Neural progenitor cell (in vitro differentiated cells): ENCODE results near the gene CEP83. TPM values are rescaled to one million over a fixed set of nuclear protein-coding genes. Genes with fewer than 3 reads are reported as not detected.

Experiments used
- DNase-seq: peaks from one replicate; pipeline ENCODE4 v3.0.0-alpha.2; 2016; ENCODE audit warnings: low spot score
- H2AFZ ChIP-seq: fragments of 200-600 bp; sonication (generic); replicated peaks from 2 replicates; pipeline ENCODE4 v1.6.1; 2016; ENCODE audit warnings: antibody characterized with exemption
- H3F3A ChIP-seq: fragments of 200-600 bp; sonication (generic); 2 replicates; pipeline ENCODE4 v1.6.1; 2016; ENCODE audit warnings: antibody characterized with exemption, low read depth
- H3K27ac ChIP-seq: fragments of 200-600 bp; sonication (generic); 2 replicates; pipeline ENCODE4 v1.5.1; 2016; ENCODE audit warnings: mild to moderate bottlenecking
- H3K27me3 ChIP-seq: fragments of 200-600 bp; sonication (generic); 2 replicates; pipeline ENCODE4 v1.6.1; 2016; ENCODE audit warnings: mild to moderate bottlenecking, moderate library complexity
- H3K36me3 ChIP-seq: fragments of 200-600 bp; sonication (generic); 2 replicates; pipeline ENCODE4 v1.5.1; 2016
- H3K4me1 ChIP-seq: fragments of 200-600 bp; sonication (generic); 2 replicates; pipeline ENCODE4 v1.6.1; 2016; ENCODE audit warnings: mixed run types
- H3K4me2 ChIP-seq: fragments of 200-600 bp; sonication (generic); 2 replicates; pipeline ENCODE4 v1.6.1; 2016
- H3K4me3 ChIP-seq: fragments of 200-600 bp; sonication (generic); 2 replicates; pipeline ENCODE4 v1.5.1; 2016
- H3K79me2 ChIP-seq: fragments of 200-600 bp; sonication (generic); 2 replicates; pipeline ENCODE4 v1.6.1; 2016; ENCODE audit warnings: low read depth
- H3K9ac ChIP-seq: fragments of 200-600 bp; sonication (generic); 2 replicates; pipeline ENCODE4 v1.6.1; 2016
- H3K9me3 ChIP-seq: fragments of 200-600 bp; sonication (generic); 2 replicates; pipeline ENCODE4 v1.5.1; 2016; ENCODE audit warnings: low read depth
- H4K20me1 ChIP-seq: fragments of 200-600 bp; sonication (generic); 2 replicates; pipeline ENCODE4 v1.6.1; 2016; ENCODE audit warnings: low read depth
- H3K27ac Mint-ChIP-seq: 3 replicates; pipeline ENCODE4 v1.8.0; 2021; ENCODE audit warnings: mixed read lengths
- H3K27me3 Mint-ChIP-seq: 2 replicates; pipeline ENCODE4 v1.8.0; 2022; ENCODE audit warnings: low read depth, mild to moderate bottlenecking, inconsistent platforms, moderate library complexity, mixed read lengths; ENCODE audit not compliant: insufficient read depth
- H3K36me3 Mint-ChIP-seq: 3 replicates; pipeline ENCODE4 v1.8.0; 2021; ENCODE audit warnings: mixed read lengths
- H3K4me1 Mint-ChIP-seq: 3 replicates; pipeline ENCODE4 v1.8.0; 2021; ENCODE audit warnings: mixed read lengths
- H3K4me3 Mint-ChIP-seq: 3 replicates; pipeline ENCODE4 v1.8.0; 2021; ENCODE audit warnings: mild to moderate bottlenecking, moderate library complexity, mixed read lengths
- H3K9me3 Mint-ChIP-seq: 3 replicates; pipeline ENCODE4 v1.8.0; 2020; ENCODE audit warnings: mixed read lengths
- CTCF ChIP-seq: fragments of 200-600 bp; sonication (generic); IDR thresholded peaks from 2 replicates; pipeline ENCODE4 v1.5.1; 2017; ENCODE audit warnings: antibody characterized with exemption, mild to moderate bottlenecking
- EZH2 ChIP-seq: fragments of 200-600 bp; sonication (generic); IDR thresholded peaks from 2 replicates; pipeline ENCODE4 v1.6.1; 2017; ENCODE audit warnings: antibody characterized with exemption, mild to moderate bottlenecking, moderate library complexity
- EZH2phosphoT487 ChIP-seq: fragments of 200-600 bp; sonication (generic); IDR thresholded peaks from 2 replicates; pipeline ENCODE4 v1.6.1; 2017; ENCODE audit warnings: antibody characterized with exemption
- total RNA-seq: library from RNA; depleted of rRNA; stranded (reverse); fragments of >200 nt; gene quantifications from 2 replicates; pipeline ENCODE4 v1.2.3, GENCODE V29; 2015; ENCODE audit warnings: low replicate concordance

Gene CEP83
- total RNA-seq, 1 donor from 2014 or later = 60.4 TPM

GRCh38 chr12:94340573-94340972, 119.1 kb downstream of the CEP83 start:
- Mint-ChIP-seq H3K4me3 (no peak overlapping the region), H3K9me3 (peaks cover 3% of the 10 kb centered on the region), H3K27me3 (no peaks in the 10 kb centered on the region), H3K36me3 (peaks cover 14% of the 10 kb centered on the region), H3K4me1 (peaks cover 11% of the 10 kb centered on the region), H3K27ac (no peak overlapping the region)
- no peaks in the 10 kb centered on the region for H4K20me1 ChIP-seq
- H3K9me3 ChIP-seq = no peaks in the 10 kb centered on the region
- H3K79me2 ChIP-seq = no peaks in the 10 kb centered on the region
- H3F3A ChIP-seq = no peaks in the 10 kb centered on the region
- no peaks in the 10 kb centered on the region for H3K4me1 ChIP-seq
- H3K27me3 ChIP-seq = no peaks in the 10 kb centered on the region
- no peak overlapping the region for H3K27ac ChIP-seq
- no peak for DNase-seq
- no peak overlapping the region for H3K9ac ChIP-seq
- TF ChIP-seq EZH2 (no peak), CTCF (no peak), EZH2phosphoT487 (no peak)
- no peak overlapping the region for H3K4me3 ChIP-seq
- no peak overlapping the region for H2AFZ ChIP-seq
- no peaks in the 10 kb centered on the region for H3K36me3 ChIP-seq
- no peak overlapping the region for H3K4me2 ChIP-seq

- Histone ChIP-seq H4K20me1 (no peaks in the 10 kb centered on the region), H3K79me2 (no peaks in the 10 kb centered on the region), H3K9me3 (no peaks in the 10 kb centered on the region), H3K4me1 (peaks cover 6% of the 10 kb centered on the region), H3K36me3 (no peaks in the 10 kb centered on the region), H3K4me2 (no peak overlapping the region), H3K27me3 (no peaks in the 10 kb centered on the region), H3K4me3 (no peak overlapping the region), H3K27ac (no peak overlapping the region), H3K9ac (no peak overlapping the region), H2AFZ (no peak overlapping the region), H3F3A (no peaks in the 10 kb centered on the region)
- peaks cover 14% of the 10 kb centered on the region for H3K4me1 Mint-ChIP-seq
- H3K9me3 Mint-ChIP-seq = peaks cover 2% of the 10 kb centered on the region
- DNase-seq = no peak
- peaks cover 2% of the 10 kb centered on the region for H3K36me3 Mint-ChIP-seq
- H3K27me3 Mint-ChIP-seq = no peaks in the 10 kb centered on the region
- no peak overlapping the region for H3K4me3 Mint-ChIP-seq
- TF ChIP-seq EZH2 = no peak
- no peak for TF ChIP-seq EZH2phosphoT487
- no peak for TF ChIP-seq CTCF
- no peak overlapping the region for H3K27ac Mint-ChIP-seq
These were observed 121.5 kb downstream of the CEP83 start for GRCh38 chr12:94338006-94338794.

- peaks cover 4% of the 10 kb centered on the region for H3K36me3 ChIP-seq
- no peak overlapping the region for H3K9ac ChIP-seq
- Mint-ChIP-seq H3K27me3 (no peaks in the 10 kb centered on the region), H3K4me3 (no peak overlapping the region), H3K27ac (no peak overlapping the region), H3K4me1 (peaks cover 6% of the 10 kb centered on the region), H3K36me3 (peaks cover 4% of the 10 kb centered on the region), H3K9me3 (no peaks in the 10 kb centered on the region)
- no peaks in the 10 kb centered on the region for H3K79me2 ChIP-seq
- no peak overlapping the region for H3K27ac ChIP-seq
- no peak for TF ChIP-seq CTCF
- TF ChIP-seq EZH2phosphoT487 = no peak
- no peak for TF ChIP-seq EZH2
- no peaks in the 10 kb centered on the region for H3F3A ChIP-seq
- peaks cover 6% of the 10 kb centered on the region for H3K4me1 ChIP-seq
- H4K20me1 ChIP-seq = no peaks in the 10 kb centered on the region
- no peak overlapping the region for H3K4me3 ChIP-seq
- no peak for DNase-seq
- H3K9me3 ChIP-seq = no peaks in the 10 kb centered on the region
- H3K27me3 ChIP-seq = no peaks in the 10 kb centered on the region
- no peak overlapping the region for H3K4me2 ChIP-seq
- no peak overlapping the region for H2AFZ ChIP-seq
These were observed 123.3 kb downstream of the CEP83 start for GRCh38 chr12:94336211-94336925.
